HepG2 (cell line): Measurements from ENCODE around the gene MARCHF2. TPM values are rescaled to one million over a fixed set of nuclear protein-coding genes. Genes with fewer than 3 reads are reported as not detected.

ENCODE experiments used
- CEBPB ChIP-seq: IDR thresholded peaks from 2 replicates; pipeline ENCODE4 v1.6.1; 2011; ENCODE audit warnings: low read depth, low read length, improper control_type of control experiment, borderline replicate concordance
- CENPT ChIP-seq: sonication (generic); formaldehyde crosslinking; IDR thresholded peaks from 2 replicates; pipeline ENCODE4 v1.8.0; 2022; ENCODE audit warnings: low read depth, mild to moderate bottlenecking, moderate library complexity, missing genetic modification reagents
- HNF4G ChIP-seq, 2 experiments: sonication (generic) in 1 of 2; formaldehyde crosslinking in 1 of 2; IDR thresholded peaks; 2 replicates each; pipeline versions ENCODE4 v1.4.0 to v1.6.1; 2011 to 2020; ENCODE audit warnings: borderline replicate concordance in 2 of 2, low read depth in 2 of 2, mild to moderate bottlenecking in 2 of 2, low read length in 1 of 2, missing genetic modification reagents in 1 of 2, moderate library complexity in 1 of 2
- KDM1A ChIP-seq: IDR thresholded peaks from 2 replicates; pipeline ENCODE4 v1.6.1; 2016; ENCODE audit warnings: missing compliant biosample characterization
- RCOR2 ChIP-seq: IDR thresholded peaks from 2 replicates; pipeline ENCODE4 v1.6.1; 2016; ENCODE audit warnings: missing biosample characterization, missing genetic modification reagents
- RFX1 ChIP-seq: fragments of 450-650 bp; IDR thresholded peaks from 2 replicates; pipeline ENCODE4 v1.6.1; 2017
- TBX3 ChIP-seq: fragments of 450-650 bp; IDR thresholded peaks from 2 replicates; pipeline ENCODE4 v1.6.1; 2017; ENCODE audit warnings: antibody characterized with exemption, mild to moderate bottlenecking, inconsistent platforms, borderline replicate concordance
- TGIF2 ChIP-seq: IDR thresholded peaks from 2 replicates; pipeline ENCODE4 v1.6.1; 2016; ENCODE audit warnings: control low read depth, missing compliant biosample characterization
- TP53 ChIP-seq: sonication (generic); formaldehyde crosslinking; conservative IDR thresholded peaks from 2 replicates; pipeline ENCODE4 v1.4.0; 2020; ENCODE audit warnings: missing genetic modification reagents
- ZFP36L1 ChIP-seq: sonication (generic); formaldehyde crosslinking; IDR thresholded peaks from 2 replicates; pipeline ENCODE4 v1.8.0; 2022; ENCODE audit warnings: mild to moderate bottlenecking, missing genetic modification reagents, moderate library complexity
- ZMAT3 ChIP-seq: sonication (generic); formaldehyde crosslinking; conservative IDR thresholded peaks from 2 replicates; pipeline ENCODE4 v1.7.0; 2021; ENCODE audit warnings: missing genetic modification reagents
- ZMYM4 ChIP-seq: sonication (generic); formaldehyde crosslinking; IDR thresholded peaks from 2 replicates; pipeline ENCODE4 v1.8.1; 2023; ENCODE audit warnings: mild to moderate bottlenecking, missing genetic modification reagents
- ZNF570 ChIP-seq: sonication (generic); formaldehyde crosslinking; IDR thresholded peaks from 2 replicates; pipeline ENCODE4 v1.4.0; 2020; ENCODE audit warnings: mild to moderate bottlenecking, missing genetic modification reagents, borderline replicate concordance
- ZNF674 ChIP-seq: sonication (generic); formaldehyde crosslinking; IDR thresholded peaks from 2 replicates; pipeline ENCODE4 v1.5.0; 2020; ENCODE audit warnings: low read depth, mild to moderate bottlenecking, missing genetic modification reagents
- polyA plus RNA-seq, 8 experiments: library from polyadenylated mRNA; depleted of rRNA in 3 of 8; stranded (reverse) in 7 of 8; unstranded in 1 of 8; fragments of >200 nt; fragmentation: Illumina TruSeq in 4 of 8; extraction: Trizol in 4 of 8; gene quantifications; 2 replicates each; pipeline versions ENCODE4 v1.2.1 to v1.2.3, GENCODE V29; 2011 to 2016; ENCODE audit warnings: low read depth in 4 of 8, missing spikeins in 1 of 8, mixed read lengths in 1 of 8; ENCODE audit not compliant: insufficient read depth in 1 of 8
- total RNA-seq, 5 experiments: library from RNA; depleted of rRNA; stranded (reverse); fragments of >200 nt; fragmentation: Illumina TruSeq; extraction: Trizol; gene quantifications; 2 replicates each; pipeline ENCODE4 v1.2.3, GENCODE V29; 2016; ENCODE audit warnings: low read depth in 1 of 5
- TF ChIP-seq, protein P1 (sequence below): sonication (generic); formaldehyde crosslinking; IDR thresholded peaks from 2 replicates; pipeline ENCODE4 v1.8.0; 2022; ENCODE audit warnings: missing genetic modification reagents, mild to moderate bottlenecking, inconsistent platforms, borderline replicate concordance
- TF ChIP-seq, protein P2 (sequence below): sonication (generic); formaldehyde crosslinking; IDR thresholded peaks from 2 replicates; pipeline ENCODE4 v1.8.1; 2022; ENCODE audit warnings: mild to moderate bottlenecking, missing genetic modification reagents
- TF ChIP-seq, protein P3 (sequence below): sonication (generic); formaldehyde crosslinking; IDR thresholded peaks from 2 replicates; pipeline ENCODE4 v1.4.0; 2020; ENCODE audit warnings: missing genetic modification reagents
- TF ChIP-seq, protein P4 (sequence below): IDR thresholded peaks from 2 replicates; pipeline ENCODE4 v1.4.0; 2020; ENCODE audit warnings: mild to moderate bottlenecking, missing genetic modification reagents
- TF ChIP-seq, protein P5 (sequence below): sonication (generic); formaldehyde crosslinking; IDR thresholded peaks from 2 replicates; pipeline ENCODE4 v1.4.0; 2020; ENCODE audit warnings: missing genetic modification reagents, borderline replicate concordance

The MARCHF2 gene
- total and polyA plus RNA-seq, 2 of the 13 experiments (the other 11 are each of a cell fraction or from before 2014, with no cell fraction given), result 12.7 to 13.0 TPM

DNA sequence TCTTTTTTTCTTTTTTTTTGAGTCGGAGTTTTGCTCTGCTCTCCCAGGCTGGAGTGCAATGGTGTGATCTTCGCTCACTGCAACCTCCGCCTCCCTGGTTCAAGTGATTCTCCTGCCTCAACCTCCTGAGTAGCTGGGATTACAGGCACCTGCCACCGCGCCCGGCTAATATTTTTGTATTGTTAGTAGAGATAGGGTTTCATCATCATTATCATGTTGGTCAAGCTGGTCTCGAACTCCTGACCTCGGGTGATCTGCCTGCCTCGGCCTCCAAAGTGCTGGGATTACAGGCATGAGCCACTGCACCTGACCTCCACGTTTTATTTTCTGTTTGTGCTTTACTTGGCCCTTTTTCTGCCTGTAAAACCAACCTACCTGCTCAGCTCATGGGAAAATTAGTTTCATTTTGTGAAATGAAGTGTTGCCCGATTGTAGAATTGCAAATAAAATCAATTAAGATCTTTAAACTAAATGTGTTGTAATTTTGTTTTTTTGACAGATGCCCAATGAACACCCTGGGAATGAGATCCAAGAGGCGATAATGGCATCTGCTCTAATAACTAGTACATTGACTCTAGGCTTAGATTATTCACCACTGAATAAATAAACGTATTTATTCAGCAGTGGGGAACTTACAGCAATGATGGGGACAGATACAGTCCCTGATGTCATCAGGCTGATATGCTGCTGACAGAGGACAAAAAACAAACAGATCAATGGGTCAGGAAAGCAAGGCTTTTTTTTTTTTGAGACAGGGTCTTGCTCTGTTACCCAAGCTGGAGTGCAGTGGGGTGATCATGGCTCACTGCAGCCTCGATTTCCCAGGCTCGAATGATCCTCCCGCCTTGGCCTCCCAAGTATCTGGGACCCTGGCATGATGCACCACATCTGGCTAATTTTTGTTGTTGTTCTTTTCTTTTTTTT, 25.2 kb upstream of the MARCHF2 start (continued):
- TF ChIP-seq, protein P1, sequence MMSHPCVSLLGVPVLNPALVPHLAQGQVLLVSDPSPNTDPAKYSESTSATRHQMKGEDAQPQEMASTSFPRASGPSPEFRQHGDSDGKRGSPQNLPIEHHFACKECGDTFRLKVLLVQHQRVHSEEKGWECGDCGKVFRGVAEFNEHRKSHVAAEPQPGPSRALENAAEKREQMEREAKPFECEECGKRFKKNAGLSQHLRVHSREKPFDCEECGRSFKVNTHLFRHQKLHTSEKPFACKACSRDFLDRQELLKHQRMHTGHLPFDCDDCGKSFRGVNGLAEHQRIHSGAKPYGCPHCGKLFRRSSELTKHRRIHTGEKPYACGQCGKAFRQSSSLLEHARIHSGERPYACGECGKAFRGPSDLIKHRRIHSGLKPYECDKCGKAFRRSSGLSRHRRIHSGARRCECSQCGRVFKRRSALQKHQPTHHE (CRISPR knock-in tag), result no peak
- TF ChIP-seq, protein P2, sequence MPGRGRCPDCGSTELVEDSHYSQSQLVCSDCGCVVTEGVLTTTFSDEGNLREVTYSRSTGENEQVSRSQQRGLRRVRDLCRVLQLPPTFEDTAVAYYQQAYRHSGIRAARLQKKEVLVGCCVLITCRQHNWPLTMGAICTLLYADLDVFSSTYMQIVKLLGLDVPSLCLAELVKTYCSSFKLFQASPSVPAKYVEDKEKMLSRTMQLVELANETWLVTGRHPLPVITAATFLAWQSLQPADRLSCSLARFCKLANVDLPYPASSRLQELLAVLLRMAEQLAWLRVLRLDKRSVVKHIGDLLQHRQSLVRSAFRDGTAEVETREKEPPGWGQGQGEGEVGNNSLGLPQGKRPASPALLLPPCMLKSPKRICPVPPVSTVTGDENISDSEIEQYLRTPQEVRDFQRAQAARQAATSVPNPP (CRISPR knock-in tag), result 0 out of 2 replicates have a peak, but pooled peaks have one; percentile 48
- peak; percentile 75 for TF ChIP-seq CEBPB
- TF ChIP-seq TBX3, result peak; percentile 87
- 0 out of 2 replicates have a peak, but pooled peaks have one; percentile 21 for TF ChIP-seq ZMAT3 (CRISPR knock-in tag)
- 0 out of 2 replicates have a peak, but pooled peaks have one; percentile 43 for TF ChIP-seq TP53 (CRISPR knock-in tag)
- TF ChIP-seq, protein P3, sequence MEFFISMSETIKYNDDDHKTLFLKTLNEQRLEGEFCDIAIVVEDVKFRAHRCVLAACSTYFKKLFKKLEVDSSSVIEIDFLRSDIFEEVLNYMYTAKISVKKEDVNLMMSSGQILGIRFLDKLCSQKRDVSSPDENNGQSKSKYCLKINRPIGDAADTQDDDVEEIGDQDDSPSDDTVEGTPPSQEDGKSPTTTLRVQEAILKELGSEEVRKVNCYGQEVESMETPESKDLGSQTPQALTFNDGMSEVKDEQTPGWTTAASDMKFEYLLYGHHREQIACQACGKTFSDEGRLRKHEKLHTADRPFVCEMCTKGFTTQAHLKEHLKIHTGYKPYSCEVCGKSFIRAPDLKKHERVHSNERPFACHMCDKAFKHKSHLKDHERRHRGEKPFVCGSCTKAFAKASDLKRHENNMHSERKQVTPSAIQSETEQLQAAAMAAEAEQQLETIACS (CRISPR knock-in tag), result no peak
- TF ChIP-seq CENPT (CRISPR knock-in tag), result no peak
- no peak for TF ChIP-seq ZNF674 (CRISPR knock-in tag)
- no peak; the same call in none of the 2 replicates for TF ChIP-seq RCOR2 (CRISPR knock-in tag)
- no peak for TF ChIP-seq RFX1
- TF ChIP-seq, protein P4, sequence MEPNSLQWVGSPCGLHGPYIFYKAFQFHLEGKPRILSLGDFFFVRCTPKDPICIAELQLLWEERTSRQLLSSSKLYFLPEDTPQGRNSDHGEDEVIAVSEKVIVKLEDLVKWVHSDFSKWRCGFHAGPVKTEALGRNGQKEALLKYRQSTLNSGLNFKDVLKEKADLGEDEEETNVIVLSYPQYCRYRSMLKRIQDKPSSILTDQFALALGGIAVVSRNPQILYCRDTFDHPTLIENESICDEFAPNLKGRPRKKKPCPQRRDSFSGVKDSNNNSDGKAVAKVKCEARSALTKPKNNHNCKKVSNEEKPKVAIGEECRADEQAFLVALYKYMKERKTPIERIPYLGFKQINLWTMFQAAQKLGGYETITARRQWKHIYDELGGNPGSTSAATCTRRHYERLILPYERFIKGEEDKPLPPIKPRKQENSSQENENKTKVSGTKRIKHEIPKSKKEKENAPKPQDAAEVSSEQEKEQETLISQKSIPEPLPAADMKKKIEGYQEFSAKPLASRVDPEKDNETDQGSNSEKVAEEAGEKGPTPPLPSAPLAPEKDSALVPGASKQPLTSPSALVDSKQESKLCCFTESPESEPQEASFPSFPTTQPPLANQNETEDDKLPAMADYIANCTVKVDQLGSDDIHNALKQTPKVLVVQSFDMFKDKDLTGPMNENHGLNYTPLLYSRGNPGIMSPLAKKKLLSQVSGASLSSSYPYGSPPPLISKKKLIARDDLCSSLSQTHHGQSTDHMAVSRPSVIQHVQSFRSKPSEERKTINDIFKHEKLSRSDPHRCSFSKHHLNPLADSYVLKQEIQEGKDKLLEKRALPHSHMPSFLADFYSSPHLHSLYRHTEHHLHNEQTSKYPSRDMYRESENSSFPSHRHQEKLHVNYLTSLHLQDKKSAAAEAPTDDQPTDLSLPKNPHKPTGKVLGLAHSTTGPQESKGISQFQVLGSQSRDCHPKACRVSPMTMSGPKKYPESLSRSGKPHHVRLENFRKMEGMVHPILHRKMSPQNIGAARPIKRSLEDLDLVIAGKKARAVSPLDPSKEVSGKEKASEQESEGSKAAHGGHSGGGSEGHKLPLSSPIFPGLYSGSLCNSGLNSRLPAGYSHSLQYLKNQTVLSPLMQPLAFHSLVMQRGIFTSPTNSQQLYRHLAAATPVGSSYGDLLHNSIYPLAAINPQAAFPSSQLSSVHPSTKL, result peak; percentile 88
- TF ChIP-seq TGIF2, result no peak; the same call in 1 of the 2 replicates
- peak; percentile 29; the same call in 1 of the 2 replicates for TF ChIP-seq ZFP36L1 (CRISPR knock-in tag)
- no peak for TF ChIP-seq ZNF570
- peak; percentile 74 for TF ChIP-seq ZMYM4 (CRISPR knock-in tag)
- TF ChIP-seq, protein P5, sequence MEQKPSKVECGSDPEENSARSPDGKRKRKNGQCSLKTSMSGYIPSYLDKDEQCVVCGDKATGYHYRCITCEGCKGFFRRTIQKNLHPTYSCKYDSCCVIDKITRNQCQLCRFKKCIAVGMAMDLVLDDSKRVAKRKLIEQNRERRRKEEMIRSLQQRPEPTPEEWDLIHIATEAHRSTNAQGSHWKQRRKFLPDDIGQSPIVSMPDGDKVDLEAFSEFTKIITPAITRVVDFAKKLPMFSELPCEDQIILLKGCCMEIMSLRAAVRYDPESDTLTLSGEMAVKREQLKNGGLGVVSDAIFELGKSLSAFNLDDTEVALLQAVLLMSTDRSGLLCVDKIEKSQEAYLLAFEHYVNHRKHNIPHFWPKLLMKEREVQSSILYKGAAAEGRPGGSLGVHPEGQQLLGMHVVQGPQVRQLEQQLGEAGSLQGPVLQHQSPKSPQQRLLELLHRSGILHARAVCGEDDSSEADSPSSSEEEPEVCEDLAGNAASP (CRISPR knock-in tag), result peak; percentile 92
- peak; percentile 90; the same call in 1 of the 2 replicates for TF ChIP-seq KDM1A
- peak; percentile 71 for TF ChIP-seq HNF4G (IDR thresholded peaks at IDR 0.05; ENCODE audit: borderline replicate concordance, low read depth, low read length)
- TF ChIP-seq HNF4G (CRISPR knock-in tag; IDR thresholded peaks at IDR 0.05; ENCODE audit: borderline replicate concordance, low read depth), result peak; percentile 72; the same call in 1 of the 2 replicates
